HCT116 (cell line): ENCODE data around the gene OLAH. TPM values are rescaled to one million over a fixed set of nuclear protein-coding genes. Genes with fewer than 3 reads are reported as not detected.

Source experiments
- ATAC-seq: fragments of 200-7000 bp; cut with Tn5 transposase; 2 replicates; pipeline ENCODE4 v1.9.1; 2020; ENCODE audit warnings: mild to moderate bottlenecking, moderate library complexity
- BruUV-seq: library from RNA; stranded (reverse); fragments of 400-500 nt; replicated peaks from 2 replicates; lab custom pipeline; 2021; lab: Mats Ljungman, UMichigan
- CTCF ChIA-PET: fragments of 300-600 bp; sonication (Branson Sonifier 250); formaldehyde crosslinking; loops from one replicate; lab custom pipeline; 2021; ENCODE audit warnings: antibody characterized with exemption; lab: Charles Lee
- POLR2A ChIA-PET: fragments of 300-600, 350-600 bp; sonication (Branson Sonifier 250); formaldehyde crosslinking; loops from one replicate; lab custom pipeline; 2021; ENCODE audit warnings: antibody characterized with exemption; lab: Charles Lee
- RAD21 ChIA-PET, 2 experiments: fragments of 300-600 bp; sonication (Branson Sonifier 250); formaldehyde crosslinking; loops; one replicate each; lab custom pipeline; 2023; ENCODE audit warnings: low total read pairs in 2 of 2; ENCODE audit not compliant: uncharacterized antibody in 2 of 2, unreplicated experiment in 2 of 2, low non-redundant PET in 1 of 2; lab: Charles Lee
- DNase-seq: peaks from one replicate; pipeline ENCODE4 v3.0.0-alpha.2; 2010; ENCODE audit warnings: low read depth, low spot score
- H2AFZ ChIP-seq: fragments of 200-600 bp; shearing (Covaris generic), sonication (generic); 2 replicates; pipeline ENCODE4 v1.6.1; 2017; ENCODE audit warnings: low read depth, mixed run types, mixed read lengths, antibody characterized with exemption, low read length; ENCODE audit not compliant: poor library complexity, severe bottlenecking
- H3K27ac ChIP-seq: 2 replicates; pipeline ENCODE4 v1.5.1; 2012; ENCODE audit warnings: low read depth, low read length
- H3K27me3 ChIP-seq: fragments of 200-600 bp; sonication (generic); 2 replicates; pipeline ENCODE4 v1.6.1; 2016; ENCODE audit warnings: mixed run types, low read length, mixed read lengths; ENCODE audit not compliant: insufficient read depth
- H3K36me3 ChIP-seq, 2 experiments: fragments of 200-500 bp in 1 of 2; fragments of 200-600 bp in 1 of 2; sonication (Bioruptor generic) in 1 of 2; sonication (generic) in 1 of 2; 2 replicates each; pipeline versions ENCODE4 v1.5.1 to v1.6.1; 2014 to 2016; ENCODE audit warnings: low read length in 2 of 2, inconsistent platforms in 1 of 2, mixed read lengths in 1 of 2, mixed run types in 1 of 2; ENCODE audit not compliant: insufficient read depth in 2 of 2, control insufficient read depth in 1 of 2
- H3K4me1 ChIP-seq, 2 experiments: fragments of 200-600 bp in 1 of 2; sonication (generic) in 1 of 2; 2 replicates each; pipeline versions ENCODE4 v1.5.1 to v1.6.1; 2012 to 2017; ENCODE audit warnings: low read length in 2 of 2, inconsistent platforms in 1 of 2, mild to moderate bottlenecking in 1 of 2, mixed read lengths in 1 of 2, mixed run types in 1 of 2, moderate library complexity in 1 of 2; ENCODE audit not compliant: insufficient read depth in 2 of 2, control insufficient read depth in 1 of 2
- H3K4me2 ChIP-seq: fragments of 200-600 bp; sonication (generic); 2 replicates; pipeline ENCODE4 v1.6.1; 2017; ENCODE audit warnings: mixed run types, low read length, mixed read lengths
- H3K4me3 ChIP-seq, 2 experiments: fragments of 200-600 bp in 1 of 2; sonication (generic) in 1 of 2; replicated peaks in 1 of 2; 2 replicates each; pipeline ENCODE4 v1.5.1; 2011 to 2016; ENCODE audit warnings: low read length in 2 of 2, control low read depth in 1 of 2, low read depth in 1 of 2, mild to moderate bottlenecking in 1 of 2, mixed read lengths in 1 of 2, mixed run types in 1 of 2
- H3K79me2 ChIP-seq: fragments of 200-600 bp; sonication (generic); 2 replicates; pipeline ENCODE4 v1.6.1; 2017; ENCODE audit warnings: mild to moderate bottlenecking, mixed run types, low read length, moderate library complexity, mixed read lengths; ENCODE audit not compliant: insufficient read depth
- H3K9ac ChIP-seq: fragments of 200-600 bp; sonication (generic); 2 replicates; pipeline ENCODE4 v1.6.1; 2016; ENCODE audit warnings: low read length, mixed read lengths
- H3K9me2 ChIP-seq: fragments of 200-600 bp; sonication (generic), shearing (Covaris generic); 2 replicates; pipeline ENCODE4 v1.6.1; 2017; ENCODE audit warnings: mixed run types, mild to moderate bottlenecking, moderate library complexity; ENCODE audit not compliant: insufficient read depth
- H3K9me3 ChIP-seq, 2 experiments: fragments of 200-500 bp in 1 of 2; fragments of 200-600 bp in 1 of 2; sonication (Bioruptor generic) in 1 of 2; sonication (generic) in 1 of 2; 2 replicates each; pipeline ENCODE4 v1.6.1; 2014 to 2017; ENCODE audit warnings: low read length in 2 of 2, mixed read lengths in 2 of 2, inconsistent platforms in 1 of 2, low read depth in 1 of 2, mild to moderate bottlenecking in 1 of 2, mixed run types in 1 of 2, moderate library complexity in 1 of 2; ENCODE audit not compliant: control insufficient read depth in 1 of 2, insufficient read depth in 1 of 2
- H4K20me1 ChIP-seq: fragments of 200-600 bp; sonication (generic), shearing (Covaris generic); 2 replicates; pipeline ENCODE4 v1.6.1; 2017; ENCODE audit warnings: mixed run types, mild to moderate bottlenecking, moderate library complexity; ENCODE audit not compliant: insufficient read depth
- ATF3 ChIP-seq: IDR thresholded peaks from 2 replicates; pipeline ENCODE4 v1.6.1; 2012
- CBX3 ChIP-seq: IDR thresholded peaks from 2 replicates; pipeline ENCODE4 v1.6.1; 2012; ENCODE audit warnings: low read depth
- EGR1 ChIP-seq: IDR thresholded peaks from 2 replicates; pipeline ENCODE4 v1.6.1; 2012; ENCODE audit warnings: low read depth
- ELF1 ChIP-seq: IDR thresholded peaks from 2 replicates; pipeline ENCODE4 v1.6.1; 2012; ENCODE audit warnings: low read depth, borderline replicate concordance
- EZH2 ChIP-seq: fragments of 200-600 bp; sonication (generic); IDR thresholded peaks from 2 replicates; pipeline ENCODE4 v1.6.1; 2017; ENCODE audit warnings: antibody characterized with exemption, mixed run types
- EZH2phosphoT487 ChIP-seq: fragments of 200-600 bp; IDR thresholded peaks from 2 replicates; pipeline ENCODE4 v1.6.1; 2018; ENCODE audit warnings: antibody characterized with exemption, borderline replicate concordance
- FOSL1 ChIP-seq: IDR thresholded peaks from 2 replicates; pipeline ENCODE4 v1.6.1; 2012; ENCODE audit warnings: low read depth
- JUND ChIP-seq: IDR thresholded peaks from 2 replicates; pipeline ENCODE4 v1.6.1; 2012
- POLR2A ChIP-seq: IDR thresholded peaks from 2 replicates; pipeline ENCODE4 v1.7.0; 2011; ENCODE audit warnings: borderline replicate concordance; ENCODE audit not compliant: insufficient read depth, insufficient read length; ENCODE audit errors: extremely low read depth
- POLR2AphosphoS5 ChIP-seq: IDR thresholded peaks from 2 replicates; pipeline ENCODE4 v1.6.1; 2011; ENCODE audit warnings: mild to moderate bottlenecking, low read depth, low read length, moderate library complexity
- RAD21 ChIP-seq: IDR thresholded peaks from 2 replicates; pipeline ENCODE4 v1.6.1; 2012; ENCODE audit warnings: low read depth, mild to moderate bottlenecking
- SIN3A ChIP-seq: IDR thresholded peaks from 2 replicates; pipeline ENCODE4 v1.6.1; 2012; ENCODE audit warnings: low read depth
- SP1 ChIP-seq: IDR thresholded peaks from 2 replicates; pipeline ENCODE4 v1.6.1; 2012; ENCODE audit warnings: low read depth
- SRF ChIP-seq: IDR thresholded peaks from 2 replicates; pipeline ENCODE4 v1.6.1; 2012; ENCODE audit warnings: low read depth
- TCF7L2 ChIP-seq: IDR thresholded peaks from 2 replicates; pipeline ENCODE4 v1.7.0; 2011; ENCODE audit warnings: borderline replicate concordance, inconsistent platforms; ENCODE audit not compliant: insufficient read depth, insufficient read length; ENCODE audit errors: extremely low read depth
- ZBTB33 ChIP-seq: IDR thresholded peaks from 2 replicates; pipeline ENCODE4 v1.6.1; 2011; ENCODE audit warnings: mild to moderate bottlenecking, low read length, moderate library complexity; ENCODE audit not compliant: insufficient replicate concordance; ENCODE audit errors: extremely low read depth
- ZFX ChIP-seq: fragments of 450-650 bp; IDR thresholded peaks from 2 replicates; pipeline ENCODE4 v1.6.1; 2017
- ZNF274 ChIP-seq: fragments of 200-500 bp; sonication (Bioruptor generic); IDR thresholded peaks from 2 replicates; pipeline ENCODE4 v1.6.1; 2014; ENCODE audit warnings: mild to moderate bottlenecking, low read depth, low read length, inconsistent platforms
- intact Hi-C: fragments of 100-400 bp; cut with micrococcal nuclease; formaldehyde crosslinking; loops from 2 replicates; pipeline ENCODE4 v1.10.0; 2022
- total RNA-seq: library from RNA; stranded (reverse); gene quantifications from one replicate; pipeline ENCODE4 v1.2.1, GENCODE V29; 2021; ENCODE audit not compliant: unreplicated experiment
- TF ChIP-seq, protein P1 (sequence below): IDR thresholded peaks from 2 replicates; pipeline ENCODE4 v1.6.1; 2012
- TF ChIP-seq, protein P2 (sequence below), 3 experiments: fragments of 200-600 bp in 1 of 3; sonication (generic) in 1 of 3; IDR thresholded peaks in 2 of 3; conservative IDR thresholded peaks in 1 of 3; 2 replicates each; pipeline ENCODE4 v1.5.1; 2012 to 2017; ENCODE audit warnings: low read depth in 2 of 3, low read length in 2 of 3, antibody characterized with exemption in 1 of 3, borderline replicate concordance in 1 of 3, control low read depth in 1 of 3, mild to moderate bottlenecking in 1 of 3, mixed read lengths in 1 of 3, mixed run types in 1 of 3, moderate library complexity in 1 of 3; ENCODE audit not compliant: insufficient read depth in 1 of 3

The OLAH gene
- total RNA-seq, 1 experiment from 2014 or later: not detected

- intact Hi-C loops: no loop called here
- BruUV-seq: no TSS peak
- Histone ChIP-seq H3K9me2 (no peaks in the 10 kb centered on the region), H3K27me3 (no peaks in the 10 kb centered on the region), H3K4me1 (no peaks in the 10 kb centered on the region), H3K9me3 (no peaks in the 10 kb centered on the region), H3K9ac (no peak overlapping the region), H3K4me3 (no peak overlapping the region), H3K4me2 (no peak overlapping the region), H3K79me2 (no peaks in the 10 kb centered on the region), H3K27ac (no peak overlapping the region), H3K36me3 (peaks cover 2 to 31% of the 10 kb centered on the region in 2 experiments; a peak in 2 of 4 replicates), H2AFZ (no peak overlapping the region), H4K20me1 (no peaks in the 10 kb centered on the region)
- TF ChIP-seq EZH2: no peak
- no peak for TF ChIP-seq JUND
- TF ChIP-seq FOSL1: no peak
- TF ChIP-seq TCF7L2: no peak
- no peak for TF ChIP-seq SIN3A
- TF ChIP-seq ELF1: no peak
- TF ChIP-seq EZH2phosphoT487: no peak
- no peak for TF ChIP-seq SRF
- no peak for TF ChIP-seq RAD21
- no peak for TF ChIP-seq POLR2AphosphoS5
- TF ChIP-seq SP1: no peak
- TF ChIP-seq ZBTB33: no peak
- TF ChIP-seq ZNF274: no peak
- TF ChIP-seq, protein P1, sequence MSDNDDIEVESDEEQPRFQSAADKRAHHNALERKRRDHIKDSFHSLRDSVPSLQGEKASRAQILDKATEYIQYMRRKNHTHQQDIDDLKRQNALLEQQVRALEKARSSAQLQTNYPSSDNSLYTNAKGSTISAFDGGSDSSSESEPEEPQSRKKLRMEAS: no peak
- no peak for TF ChIP-seq ATF3
- no peak for TF ChIP-seq EGR1
- no peak for TF ChIP-seq ZFX
- TF ChIP-seq, protein P2, sequence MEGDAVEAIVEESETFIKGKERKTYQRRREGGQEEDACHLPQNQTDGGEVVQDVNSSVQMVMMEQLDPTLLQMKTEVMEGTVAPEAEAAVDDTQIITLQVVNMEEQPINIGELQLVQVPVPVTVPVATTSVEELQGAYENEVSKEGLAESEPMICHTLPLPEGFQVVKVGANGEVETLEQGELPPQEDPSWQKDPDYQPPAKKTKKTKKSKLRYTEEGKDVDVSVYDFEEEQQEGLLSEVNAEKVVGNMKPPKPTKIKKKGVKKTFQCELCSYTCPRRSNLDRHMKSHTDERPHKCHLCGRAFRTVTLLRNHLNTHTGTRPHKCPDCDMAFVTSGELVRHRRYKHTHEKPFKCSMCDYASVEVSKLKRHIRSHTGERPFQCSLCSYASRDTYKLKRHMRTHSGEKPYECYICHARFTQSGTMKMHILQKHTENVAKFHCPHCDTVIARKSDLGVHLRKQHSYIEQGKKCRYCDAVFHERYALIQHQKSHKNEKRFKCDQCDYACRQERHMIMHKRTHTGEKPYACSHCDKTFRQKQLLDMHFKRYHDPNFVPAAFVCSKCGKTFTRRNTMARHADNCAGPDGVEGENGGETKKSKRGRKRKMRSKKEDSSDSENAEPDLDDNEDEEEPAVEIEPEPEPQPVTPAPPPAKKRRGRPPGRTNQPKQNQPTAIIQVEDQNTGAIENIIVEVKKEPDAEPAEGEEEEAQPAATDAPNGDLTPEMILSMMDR (IDR thresholded peaks at IDR 0.05 in 2 of 3, conservative IDR thresholded peaks at IDR 0.05 in 1 of 3; ENCODE audit: borderline replicate concordance in 1 of 3, insufficient read depth in 1 of 3, low read depth in 2 of 3, low read length in 2 of 3): no peak
- no peak for TF ChIP-seq POLR2A
- no peak for TF ChIP-seq CBX3
- CTCF ChIA-PET: no interaction called here
- POLR2A ChIA-PET: no interaction called here
- ATAC-seq (no peak), DNase-seq (no peak)
- RAD21 ChIA-PET: no interaction called here
Measured at GRCh38 chr10:15120523-15120922, 76.8 kb downstream of the OLAH start.
